Measurements from ENCODE around the gene GTPBP3.

The GTPBP3 gene

DNA sequence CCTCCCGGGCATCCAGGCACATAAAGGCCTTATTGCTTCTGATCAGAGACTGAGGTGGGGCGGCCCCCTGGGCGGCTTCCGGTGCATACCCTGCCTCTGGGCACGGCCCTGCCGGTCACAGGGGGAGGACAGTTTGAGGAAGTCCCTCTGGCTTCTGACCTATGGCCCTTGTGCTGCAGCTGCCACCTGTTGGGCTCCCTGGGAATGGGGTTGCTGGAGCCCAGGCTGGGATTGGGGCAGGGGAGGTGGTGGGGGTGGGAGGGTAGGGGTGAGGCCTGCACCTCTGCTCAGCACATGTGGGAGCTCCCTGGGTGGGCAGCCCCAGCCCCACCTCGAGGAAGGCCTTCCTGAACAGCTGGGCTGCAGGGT lies 13.4 kb upstream of the GTPBP3 start:
- H3K79me2 ChIP-seq (ENCODE audit: insufficient read depth, low read length), result no peaks in the 10 kb centered on the region
- no peaks in the 10 kb centered on the region for H3K9me3 ChIP-seq (ENCODE audit: insufficient read depth, low read length, severe bottlenecking)
- H3K27me3 ChIP-seq (ENCODE audit: insufficient read depth, low read length, poor library complexity), result no peaks in the 10 kb centered on the region
- TF ChIP-seq, protein P1, sequence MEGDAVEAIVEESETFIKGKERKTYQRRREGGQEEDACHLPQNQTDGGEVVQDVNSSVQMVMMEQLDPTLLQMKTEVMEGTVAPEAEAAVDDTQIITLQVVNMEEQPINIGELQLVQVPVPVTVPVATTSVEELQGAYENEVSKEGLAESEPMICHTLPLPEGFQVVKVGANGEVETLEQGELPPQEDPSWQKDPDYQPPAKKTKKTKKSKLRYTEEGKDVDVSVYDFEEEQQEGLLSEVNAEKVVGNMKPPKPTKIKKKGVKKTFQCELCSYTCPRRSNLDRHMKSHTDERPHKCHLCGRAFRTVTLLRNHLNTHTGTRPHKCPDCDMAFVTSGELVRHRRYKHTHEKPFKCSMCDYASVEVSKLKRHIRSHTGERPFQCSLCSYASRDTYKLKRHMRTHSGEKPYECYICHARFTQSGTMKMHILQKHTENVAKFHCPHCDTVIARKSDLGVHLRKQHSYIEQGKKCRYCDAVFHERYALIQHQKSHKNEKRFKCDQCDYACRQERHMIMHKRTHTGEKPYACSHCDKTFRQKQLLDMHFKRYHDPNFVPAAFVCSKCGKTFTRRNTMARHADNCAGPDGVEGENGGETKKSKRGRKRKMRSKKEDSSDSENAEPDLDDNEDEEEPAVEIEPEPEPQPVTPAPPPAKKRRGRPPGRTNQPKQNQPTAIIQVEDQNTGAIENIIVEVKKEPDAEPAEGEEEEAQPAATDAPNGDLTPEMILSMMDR (IDR thresholded peaks at IDR 0.05; ENCODE audit: borderline replicate concordance, extremely low read depth, low read length, poor library complexity, severe bottlenecking), result no peak
- TF ChIP-seq EZH2 (IDR thresholded peaks at IDR 0.05; ENCODE audit: borderline replicate concordance, low read depth, low read length, severe bottlenecking), result no peak
- peaks cover 44% of the 10 kb centered on the region for H3K36me3 ChIP-seq (ENCODE audit: insufficient read depth, low read length)
- no peak overlapping the region for H3K4me3 ChIP-seq (ENCODE audit: low read depth in 1 of 2, low read length in 2 of 2)
- H3K4me1 ChIP-seq (ENCODE audit: insufficient read depth, low read length), result no peaks in the 10 kb centered on the region
- no peak for DNase-seq
- no peak overlapping the region for H3K27ac ChIP-seq (ENCODE audit: low read length)
- no peak for ATAC-seq (ENCODE audit: insufficient read depth, low read depth)
- no peak overlapping the region for H2AFZ ChIP-seq (ENCODE audit: low read depth, low read length)
- H3K9ac ChIP-seq (ENCODE audit: low read depth, low read length), result no peak overlapping the region
- H3K4me2 ChIP-seq (ENCODE audit: insufficient read depth, low read length), result no peak overlapping the region
- H4K20me1 ChIP-seq (ENCODE audit: insufficient read depth, low read length), result peaks cover 4% of the 10 kb centered on the region

DNA sequence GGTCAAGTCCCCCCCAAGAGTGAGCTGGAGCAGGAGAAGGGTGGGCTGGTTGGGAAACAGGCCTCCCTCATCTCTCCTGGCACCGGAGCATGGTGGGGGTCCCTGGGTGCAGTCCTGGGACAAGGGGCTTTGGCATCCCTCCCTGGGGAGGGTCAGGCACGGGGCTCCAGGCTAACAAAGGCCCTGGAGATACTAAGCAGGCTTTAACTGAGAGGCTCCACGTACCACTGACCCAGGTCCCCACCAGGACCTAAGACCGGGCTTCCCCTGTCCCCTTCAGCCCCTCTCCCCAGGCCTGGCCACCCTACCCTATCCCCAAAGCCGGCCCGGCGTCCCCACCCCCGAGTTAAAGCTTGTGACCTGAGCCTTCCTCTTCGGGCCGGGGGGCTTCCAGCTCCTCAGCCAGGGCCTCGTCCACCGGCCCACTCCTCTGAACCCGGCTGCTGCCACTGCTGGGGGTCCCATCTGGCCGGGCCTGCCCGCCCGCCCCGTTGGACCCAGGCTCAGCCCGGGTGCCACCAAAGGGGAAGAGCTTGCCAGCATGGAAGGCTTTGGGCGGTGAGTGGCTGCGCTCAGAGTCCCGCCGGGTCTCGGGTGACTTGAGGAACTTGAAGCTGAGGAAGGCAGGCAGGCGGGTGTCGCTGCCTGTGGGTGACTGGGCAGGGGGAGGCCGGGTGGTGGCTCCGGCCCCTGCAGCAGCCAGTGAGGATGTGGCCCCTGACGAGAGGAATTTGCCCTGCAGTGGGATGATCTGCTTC lies 12.8 kb upstream of the GTPBP3 start:
- H3K9ac ChIP-seq (ENCODE audit: low read depth, low read length), result no peak overlapping the region
- H3K4me1 ChIP-seq (ENCODE audit: insufficient read depth, low read length), result no peaks in the 10 kb centered on the region
- H2AFZ ChIP-seq (ENCODE audit: low read depth, low read length), result no peak overlapping the region
- ATAC-seq (ENCODE audit: insufficient read depth, low read depth), result no peak
- no peaks in the 10 kb centered on the region for H3K79me2 ChIP-seq (ENCODE audit: insufficient read depth, low read length)
- no peaks in the 10 kb centered on the region for H3K9me3 ChIP-seq (ENCODE audit: insufficient read depth, low read length, severe bottlenecking)
- DNase-seq, result no peak
- H3K36me3 ChIP-seq (ENCODE audit: insufficient read depth, low read length), result peaks cover 38% of the 10 kb centered on the region
- peaks cover 4% of the 10 kb centered on the region for H4K20me1 ChIP-seq (ENCODE audit: insufficient read depth, low read length)
- no peak overlapping the region for H3K4me3 ChIP-seq (ENCODE audit: low read depth in 1 of 2, low read length in 2 of 2)
- no peak overlapping the region for H3K4me2 ChIP-seq (ENCODE audit: insufficient read depth, low read length)
- no peak overlapping the region for H3K27ac ChIP-seq (ENCODE audit: low read length)
- H3K27me3 ChIP-seq (ENCODE audit: insufficient read depth, low read length, poor library complexity), result no peaks in the 10 kb centered on the region
- TF ChIP-seq, protein P1 (IDR thresholded peaks at IDR 0.05; ENCODE audit: borderline replicate concordance, extremely low read depth, low read length, poor library complexity, severe bottlenecking), result no peak
- TF ChIP-seq EZH2 (IDR thresholded peaks at IDR 0.05; ENCODE audit: borderline replicate concordance, low read depth, low read length, severe bottlenecking), result no peak

DNA sequence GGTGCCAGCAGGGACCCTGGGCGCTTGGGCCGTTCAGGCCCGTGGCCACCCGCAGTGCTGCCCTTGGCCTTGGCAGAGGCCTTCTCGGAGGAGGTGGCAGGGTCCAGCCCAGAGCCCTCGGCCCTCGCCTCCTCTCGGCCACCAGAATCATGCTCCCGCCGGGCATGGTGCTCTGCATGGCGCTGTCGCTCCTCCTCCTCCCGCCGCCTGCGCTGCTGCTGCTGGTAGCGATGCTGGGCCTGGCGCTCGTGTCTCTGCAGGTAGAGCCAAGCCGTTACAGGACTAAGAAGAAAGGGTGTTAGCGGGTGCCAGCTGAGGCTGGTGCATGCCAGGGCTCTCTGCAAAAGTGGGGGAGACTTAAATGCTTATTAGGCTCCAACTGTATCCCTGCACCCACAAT lies 12.2 kb upstream of the GTPBP3 start:
- H3K79me2 ChIP-seq (ENCODE audit: insufficient read depth, low read length), result no peaks in the 10 kb centered on the region
- H3K27me3 ChIP-seq (ENCODE audit: insufficient read depth, low read length, poor library complexity), result no peaks in the 10 kb centered on the region
- H3K27ac ChIP-seq (ENCODE audit: low read length), result no peak overlapping the region

More for the DNA sequence above, 12.2 kb upstream of the GTPBP3 start:
- H3K4me2 ChIP-seq (ENCODE audit: insufficient read depth, low read length), result no peak overlapping the region
- no peaks in the 10 kb centered on the region for H3K9me3 ChIP-seq (ENCODE audit: insufficient read depth, low read length, severe bottlenecking)
- TF ChIP-seq EZH2 (IDR thresholded peaks at IDR 0.05; ENCODE audit: borderline replicate concordance, low read depth, low read length, severe bottlenecking), result no peak
- TF ChIP-seq, protein P1 (IDR thresholded peaks at IDR 0.05; ENCODE audit: borderline replicate concordance, extremely low read depth, low read length, poor library complexity, severe bottlenecking), result no peak
- no peak for DNase-seq
- no peak overlapping the region for H2AFZ ChIP-seq (ENCODE audit: low read depth, low read length)
- H3K4me3 ChIP-seq (ENCODE audit: low read depth in 1 of 2, low read length in 2 of 2), result no peak overlapping the region
- peaks cover 4% of the 10 kb centered on the region for H4K20me1 ChIP-seq (ENCODE audit: insufficient read depth, low read length)
- no peak for ATAC-seq (ENCODE audit: insufficient read depth, low read depth)
- H3K36me3 ChIP-seq (ENCODE audit: insufficient read depth, low read length), result peaks cover 32% of the 10 kb centered on the region
- no peak overlapping the region for H3K9ac ChIP-seq (ENCODE audit: low read depth, low read length)
- no peaks in the 10 kb centered on the region for H3K4me1 ChIP-seq (ENCODE audit: insufficient read depth, low read length)

All from DND-41 (cell line).